HL-60 (cell line): ENCODE results near the gene RHCG.

Source experiments
- DNase-seq, 2 experiments: peaks; one replicate each; pipeline ENCODE4 v3.0.0-alpha.2; 2010 to 2020; ENCODE audit warnings: low read depth in 1 of 2, low spot score in 1 of 2
- H3K27ac ChIP-seq: fragments of 250-450 bp; sonication (Bioruptor Pico); replicated peaks from 2 replicates; pipeline ENCODE4 v1.5.1; 2020; ENCODE audit warnings: mild to moderate bottlenecking, moderate library complexity
- H3K27me3 ChIP-seq: fragments of 250-450 bp; sonication (Bioruptor Pico); 2 replicates; pipeline ENCODE4 v1.5.1; 2021; ENCODE audit warnings: mild to moderate bottlenecking, moderate library complexity; ENCODE audit not compliant: insufficient read depth, poor library complexity, severe bottlenecking
- H3K4me3 ChIP-seq: replicated peaks from 2 replicates; pipeline ENCODE4 v1.5.1; 2011; ENCODE audit warnings: mild to moderate bottlenecking, control low read depth, low read length; ENCODE audit not compliant: insufficient read depth
- GABPA ChIP-seq: IDR thresholded peaks from 2 replicates; pipeline ENCODE4 v1.6.1; 2012; ENCODE audit warnings: low read depth
- POLR2AphosphoS5 ChIP-seq: IDR thresholded peaks from 2 replicates; pipeline ENCODE4 v1.6.1; 2012; ENCODE audit warnings: low read depth
- REST ChIP-seq: IDR thresholded peaks from 2 replicates; pipeline ENCODE4 v1.6.1; 2012; ENCODE audit warnings: low read depth; ENCODE audit not compliant: insufficient replicate concordance
- SPI1 ChIP-seq: IDR thresholded peaks from 2 replicates; pipeline ENCODE4 v1.6.1; 2012; ENCODE audit warnings: low read depth, mild to moderate bottlenecking, borderline replicate concordance
- TF ChIP-seq, protein P1 (sequence below): IDR thresholded peaks from one replicate; pipeline ENCODE4 v1.5.1; 2011; ENCODE audit warnings: low read length, control low read depth, inconsistent platforms; ENCODE audit not compliant: insufficient read depth

The RHCG gene

DNA sequence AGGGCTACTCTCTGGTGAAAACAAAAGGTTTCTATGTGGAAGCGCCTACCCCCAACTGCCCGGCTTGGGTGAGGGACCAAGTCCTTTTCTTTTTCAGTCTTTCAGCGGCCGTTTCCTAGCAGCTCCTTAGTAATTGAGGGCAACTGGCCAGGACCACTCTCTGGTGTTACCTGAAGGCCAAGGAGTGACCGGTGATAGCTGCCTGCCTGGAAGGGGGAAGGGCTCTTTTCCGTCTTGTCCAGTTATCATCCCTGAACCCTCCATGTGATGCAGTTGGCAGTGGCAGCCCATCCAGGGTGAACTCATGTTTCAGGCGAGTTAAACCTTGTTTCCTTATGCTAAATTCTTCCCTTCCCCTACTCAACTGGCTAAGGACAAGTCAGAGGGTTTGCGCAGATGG is 33.3 kb downstream of the RHCG start:
- TF ChIP-seq REST (no peak), POLR2AphosphoS5 (no peak)
- H3K27ac ChIP-seq: no peak overlapping the region
- no peak for DNase-seq
- no peaks in the 10 kb centered on the region for H3K27me3 ChIP-seq
- H3K4me3 ChIP-seq: no peak overlapping the region

DNA sequence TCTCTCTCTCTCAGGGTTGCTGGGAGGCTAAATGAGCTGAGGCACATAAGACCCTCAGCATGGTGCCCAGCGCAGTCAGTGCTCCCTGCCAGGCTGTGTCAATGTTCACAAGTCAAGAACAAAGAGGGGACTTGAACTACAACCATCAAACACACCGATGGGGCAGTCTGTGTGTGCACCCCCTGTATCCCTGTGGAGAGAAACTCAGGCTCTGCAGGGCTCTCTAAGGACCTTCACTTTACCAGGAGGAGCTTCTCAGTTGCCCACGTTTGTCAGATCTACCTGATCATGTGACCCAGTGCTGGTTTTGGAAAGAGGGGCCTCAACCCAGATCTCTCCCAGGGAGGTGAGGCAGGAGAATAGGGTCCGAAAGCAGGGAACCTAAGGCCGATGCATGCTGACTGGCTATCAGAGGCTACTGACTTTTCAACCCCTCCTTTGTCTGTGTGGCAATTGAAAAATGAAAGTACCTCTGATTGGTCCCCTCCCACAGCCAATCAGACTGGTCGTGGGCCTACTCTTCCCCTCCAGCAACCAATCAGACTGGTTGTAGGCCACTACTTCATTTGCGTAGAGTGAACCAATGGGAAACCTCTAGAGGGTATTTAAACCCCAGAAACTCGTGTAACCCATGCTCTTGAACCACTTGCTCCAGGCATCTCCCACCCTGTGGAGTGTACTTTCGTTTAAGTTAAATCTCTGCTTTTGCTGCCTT is 34.0 kb downstream of the RHCG start:
- Histone ChIP-seq H3K27ac (no peak overlapping the region), H3K27me3 (no peaks in the 10 kb centered on the region), H3K4me3 (no peak overlapping the region)
- TF ChIP-seq, protein P1, sequence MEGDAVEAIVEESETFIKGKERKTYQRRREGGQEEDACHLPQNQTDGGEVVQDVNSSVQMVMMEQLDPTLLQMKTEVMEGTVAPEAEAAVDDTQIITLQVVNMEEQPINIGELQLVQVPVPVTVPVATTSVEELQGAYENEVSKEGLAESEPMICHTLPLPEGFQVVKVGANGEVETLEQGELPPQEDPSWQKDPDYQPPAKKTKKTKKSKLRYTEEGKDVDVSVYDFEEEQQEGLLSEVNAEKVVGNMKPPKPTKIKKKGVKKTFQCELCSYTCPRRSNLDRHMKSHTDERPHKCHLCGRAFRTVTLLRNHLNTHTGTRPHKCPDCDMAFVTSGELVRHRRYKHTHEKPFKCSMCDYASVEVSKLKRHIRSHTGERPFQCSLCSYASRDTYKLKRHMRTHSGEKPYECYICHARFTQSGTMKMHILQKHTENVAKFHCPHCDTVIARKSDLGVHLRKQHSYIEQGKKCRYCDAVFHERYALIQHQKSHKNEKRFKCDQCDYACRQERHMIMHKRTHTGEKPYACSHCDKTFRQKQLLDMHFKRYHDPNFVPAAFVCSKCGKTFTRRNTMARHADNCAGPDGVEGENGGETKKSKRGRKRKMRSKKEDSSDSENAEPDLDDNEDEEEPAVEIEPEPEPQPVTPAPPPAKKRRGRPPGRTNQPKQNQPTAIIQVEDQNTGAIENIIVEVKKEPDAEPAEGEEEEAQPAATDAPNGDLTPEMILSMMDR: no peak
- TF ChIP-seq GABPA (no peak), SPI1 (no peak), POLR2AphosphoS5 (no peak), REST (no peak)
- no peak for DNase-seq

GRCh38 chr15:89461386-89461785 is 35.0 kb downstream of the RHCG start:
- Histone ChIP-seq H3K27me3 (no peaks in the 10 kb centered on the region), H3K27ac (no peak overlapping the region), H3K4me3 (no peak overlapping the region)
- TF ChIP-seq SPI1 (no peak), GABPA (no peak), POLR2AphosphoS5 (no peak), REST (no peak)
- TF ChIP-seq, protein P1: no peak
- DNase-seq: no peak

DNA sequence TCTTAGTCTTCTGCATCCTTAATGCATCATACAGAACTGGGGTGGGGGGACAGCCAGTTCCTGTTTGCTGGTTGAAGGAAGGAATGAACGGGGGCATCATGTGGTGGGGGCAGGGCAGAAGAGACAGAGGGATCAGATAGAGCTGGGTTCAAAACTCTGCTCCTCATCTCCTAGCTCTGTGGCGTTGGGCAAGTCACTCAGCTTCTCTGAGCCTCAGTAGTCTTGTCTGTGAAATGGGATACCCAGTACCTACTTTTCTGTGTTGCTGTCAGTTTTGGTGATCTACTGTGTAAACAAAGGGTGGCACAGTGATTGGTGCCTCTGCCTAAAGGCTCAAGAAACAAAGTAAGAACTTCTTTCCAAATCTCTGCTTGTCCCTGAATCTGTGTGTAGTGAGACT is 36.3 kb downstream of the RHCG start:
- TF ChIP-seq, protein P1: no peak
- TF ChIP-seq POLR2AphosphoS5: no peak
- TF ChIP-seq GABPA: no peak
- TF ChIP-seq REST: no peak
- TF ChIP-seq SPI1: no peak
- no peak overlapping the region for H3K27ac ChIP-seq
- no peaks in the 10 kb centered on the region for H3K27me3 ChIP-seq

More for the DNA sequence above, 36.3 kb downstream of the RHCG start:
- no peak for DNase-seq
- H3K4me3 ChIP-seq: no peak overlapping the region
